H9 (cell line): ENCODE measurements around the gene WDR74. TPM values are rescaled to one million over a fixed set of nuclear protein-coding genes. Genes with fewer than 3 reads are reported as not detected.
A peak's percentile ranks its signal among the peaks of the same experiment; 100 is the strongest.

Source experiments
- DNase-seq: peaks from one replicate; pipeline ENCODE4 v3.0.0-alpha.2; 2017
- H2AFZ ChIP-seq: one replicate; pipeline ENCODE4 v1.6.1; 2013; ENCODE audit warnings: mild to moderate bottlenecking, low read length, control low read depth, moderate library complexity
- H2AK5ac ChIP-seq: 2 replicates; pipeline ENCODE4 v1.6.1; 2013; ENCODE audit warnings: low read length, control low read depth, mixed read lengths; ENCODE audit not compliant: insufficient read length
- H2BK120ac ChIP-seq: one replicate; pipeline ENCODE4 v1.6.1; 2013; ENCODE audit warnings: low read depth, mild to moderate bottlenecking, low read length, control low read depth, inconsistent platforms; ENCODE audit not compliant: poor library complexity, severe bottlenecking
- H2BK12ac ChIP-seq: 2 replicates; pipeline ENCODE4 v1.6.1; 2013; ENCODE audit warnings: low read length, control low read depth, mixed read lengths, low read depth; ENCODE audit not compliant: insufficient read length
- H2BK15ac ChIP-seq: 2 replicates; pipeline ENCODE4 v1.6.1; 2013; ENCODE audit warnings: low read depth, low read length, control low read depth
- H2BK20ac ChIP-seq: one replicate; pipeline ENCODE4 v1.6.1; 2013; ENCODE audit warnings: low read depth, mild to moderate bottlenecking, low read length, control low read depth, inconsistent platforms; ENCODE audit not compliant: poor library complexity, severe bottlenecking
- H2BK5ac ChIP-seq: 2 replicates; pipeline ENCODE4 v1.6.1; 2013; ENCODE audit warnings: low read length, control low read depth, mixed read lengths; ENCODE audit not compliant: insufficient read length
- H3K14ac ChIP-seq: 2 replicates; pipeline ENCODE4 v1.6.1; 2013; ENCODE audit warnings: low read length, control low read depth; ENCODE audit not compliant: insufficient read depth
- H3K18ac ChIP-seq: 2 replicates; pipeline ENCODE4 v1.6.1; 2013; ENCODE audit warnings: low read depth, mild to moderate bottlenecking, mixed read lengths, low read length, control low read depth; ENCODE audit not compliant: insufficient read length
- H3K23ac ChIP-seq: 2 replicates; pipeline ENCODE4 v1.6.1; 2013; ENCODE audit warnings: low read length, control low read depth, mixed read lengths, low read depth; ENCODE audit not compliant: insufficient read length
- H3K23me2 ChIP-seq: 2 replicates; pipeline ENCODE4 v1.6.1; 2013; ENCODE audit warnings: low read depth, mild to moderate bottlenecking, mixed read lengths, low read length, control low read depth; ENCODE audit not compliant: insufficient read length, poor library complexity, severe bottlenecking
- H3K27ac ChIP-seq: 2 replicates; pipeline ENCODE4 v1.5.1; 2013; ENCODE audit warnings: low read length, control low read depth, mixed read lengths, low read depth; ENCODE audit not compliant: insufficient read length
- H3K27me3 ChIP-seq: 2 replicates; pipeline ENCODE4 v1.6.1; 2013; ENCODE audit warnings: low read length, control low read depth, inconsistent platforms; ENCODE audit not compliant: insufficient read depth
- H3K4ac ChIP-seq: 2 replicates; pipeline ENCODE4 v1.6.1; 2013; ENCODE audit warnings: low read depth, mild to moderate bottlenecking, control low read depth, inconsistent platforms, low read length, moderate library complexity
- H3K4me1 ChIP-seq: 2 replicates; pipeline ENCODE4 v1.6.1; 2013; ENCODE audit warnings: low read length, control low read depth, inconsistent platforms; ENCODE audit not compliant: insufficient read depth
- H3K4me2 ChIP-seq: 2 replicates; pipeline ENCODE4 v1.6.1; 2013; ENCODE audit warnings: low read length, control low read depth, mixed read lengths; ENCODE audit not compliant: insufficient read length, insufficient read depth
- H3K56ac ChIP-seq: 2 replicates; pipeline ENCODE4 v1.6.1; 2013; ENCODE audit warnings: low read depth, mild to moderate bottlenecking, mixed read lengths, low read length, control low read depth; ENCODE audit not compliant: insufficient read length
- H3K79me1 ChIP-seq: 2 replicates; pipeline ENCODE4 v1.6.1; 2013; ENCODE audit warnings: low read depth, mild to moderate bottlenecking, moderate library complexity, low read length, control low read depth, inconsistent platforms; ENCODE audit not compliant: insufficient read depth, poor library complexity, severe bottlenecking
- H3K79me2 ChIP-seq: 2 replicates; pipeline ENCODE4 v1.6.1; 2013; ENCODE audit warnings: low read length, control low read depth, inconsistent platforms; ENCODE audit not compliant: insufficient read depth
- H3K9ac ChIP-seq: 2 replicates; pipeline ENCODE4 v1.6.1; 2013; ENCODE audit warnings: low read length, control low read depth, mixed read lengths; ENCODE audit not compliant: insufficient read length; ENCODE audit errors: extremely low read depth
- H3K9me3 ChIP-seq: one replicate; pipeline ENCODE4 v1.6.1; 2013; ENCODE audit warnings: low read depth, low read length, inconsistent platforms; ENCODE audit not compliant: control insufficient read depth
- H3T11ph ChIP-seq: one replicate; pipeline ENCODE4 v1.6.1; 2013; ENCODE audit warnings: mild to moderate bottlenecking, low read length, control low read depth, inconsistent platforms
- H4K20me1 ChIP-seq: one replicate; pipeline ENCODE4 v1.6.1; 2013; ENCODE audit not compliant: control insufficient read depth, insufficient read length, insufficient read depth
- H4K5ac ChIP-seq: 2 replicates; pipeline ENCODE4 v1.6.1; 2013; ENCODE audit warnings: low read depth, mild to moderate bottlenecking, mixed read lengths, low read length, control low read depth; ENCODE audit not compliant: insufficient read length
- H4K8ac ChIP-seq: replicated peaks from 2 replicates; pipeline ENCODE4 v1.6.1; 2013; ENCODE audit warnings: low read length, control low read depth, mixed read lengths, low read depth; ENCODE audit not compliant: insufficient read length
- H4K91ac ChIP-seq: 2 replicates; pipeline ENCODE4 v1.6.1; 2013; ENCODE audit warnings: low read depth, mild to moderate bottlenecking, moderate library complexity, mixed read lengths, low read length, control low read depth; ENCODE audit not compliant: insufficient read length
- H3K27ac Mint-ChIP-seq, 3 experiments: 2 replicates in 2 of 3; 3 replicates in 1 of 3; pipeline ENCODE4 v1.8.0; 2020 to 2021; ENCODE audit warnings: mixed read lengths in 3 of 3, mild to moderate bottlenecking in 1 of 3, moderate library complexity in 1 of 3
- H3K27me3 Mint-ChIP-seq: 2 replicates; pipeline ENCODE4 v1.8.0; 2021; ENCODE audit warnings: low read depth, mild to moderate bottlenecking, moderate library complexity, mixed read lengths
- H3K36me3 Mint-ChIP-seq, 3 experiments: 2 replicates in 2 of 3; 3 replicates in 1 of 3; pipeline ENCODE4 v1.8.0; 2020 to 2021; ENCODE audit warnings: low read depth in 3 of 3, mixed read lengths in 3 of 3; ENCODE audit not compliant: insufficient read depth in 1 of 3
- H3K4me1 Mint-ChIP-seq, 2 experiments: 2 replicates each; pipeline ENCODE4 v1.8.0; 2020; ENCODE audit warnings: mixed read lengths in 2 of 2
- H3K4me3 Mint-ChIP-seq, 2 experiments: 2 replicates in 1 of 2; 3 replicates in 1 of 2; pipeline ENCODE4 v1.8.0; 2020 to 2021; ENCODE audit warnings: mild to moderate bottlenecking in 2 of 2, mixed read lengths in 2 of 2, moderate library complexity in 1 of 2
- H3K9me3 Mint-ChIP-seq, 2 experiments: 2 replicates in 1 of 2; 3 replicates in 1 of 2; pipeline ENCODE4 v1.8.0; 2020; ENCODE audit warnings: mild to moderate bottlenecking in 2 of 2, mixed read lengths in 2 of 2, moderate library complexity in 1 of 2
- WGBS: extraction: QIAGEN DNeasy Blood & Tissue Kit; methylation state at CpG from one replicate; pipeline ENCODE4 v1.1.7; 2013; ENCODE audit warnings: missing lambda C conversion rate, low lambda C conversion rate, mixed read lengths; ENCODE audit not compliant: insufficient read length; ENCODE audit errors: extremely low coverage; 5-methylcytosine and 5-hydroxymethylcytosine counted together
- total RNA-seq: library from RNA; stranded (reverse); gene quantifications from 2 replicates; pipeline ENCODE4 v1.2.1, GENCODE V29; 2021
- TF ChIP-seq, protein P1 (sequence below): fragments of 200-600 bp; sonication (generic); conservative IDR thresholded peaks from 3 replicates; pipeline ENCODE4 v1.8.0; 2021; ENCODE audit warnings: antibody characterized with exemption, mild to moderate bottlenecking

Gene WDR74
- total RNA-seq, 1 experiment from 2014 or later: 121 TPM

DNA sequence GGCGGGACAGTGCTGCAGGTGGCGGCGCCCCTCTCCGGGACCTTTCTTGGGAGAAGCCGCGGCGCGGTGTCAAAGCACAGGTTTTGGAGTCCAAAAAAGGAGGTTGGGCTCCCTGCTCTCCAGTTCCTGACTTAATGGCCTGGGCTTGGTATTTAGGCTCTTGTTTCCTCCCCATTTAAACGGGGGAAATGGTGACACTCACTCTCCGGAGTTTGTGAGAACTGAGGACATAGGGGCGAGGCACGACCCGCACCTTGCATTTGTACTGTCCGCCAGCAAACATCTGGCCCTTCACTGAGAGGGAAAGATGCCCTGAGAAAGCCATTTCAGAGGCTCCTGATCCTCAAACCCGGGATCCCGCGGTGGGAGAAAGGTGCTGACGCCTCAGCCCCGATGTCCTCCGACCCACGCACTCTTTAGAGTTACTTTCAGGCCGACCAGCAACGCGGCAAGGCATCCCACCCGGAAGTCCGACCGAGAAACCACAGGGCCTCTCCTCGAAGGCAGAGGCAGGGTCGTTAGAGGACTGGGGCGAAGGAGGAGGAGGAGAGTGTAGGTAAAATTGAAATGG lies 2.9 kb upstream of the WDR74 start:
- Histone ChIP-seq H4K8ac (no peak overlapping the region), H2AFZ (no peak overlapping the region), H2BK15ac (no peak overlapping the region; the same call in 1 of the 2 replicates), H3K4ac (peak overlapping the region; percentile 24; the same call in 1 of the 2 replicates), H2BK20ac (peak overlapping the region; percentile 83), H3K4me1 (no peaks in the 10 kb centered on the region), H3T11ph (peak overlapping the region; percentile 48), H4K5ac (no peak overlapping the region), H3K79me2 (peaks cover 9% of the 10 kb centered on the region; the same call in 1 of the 2 replicates), H3K27ac (peak overlapping the region; percentile 80), H4K91ac (no peak overlapping the region), H3K18ac (peak overlapping the region; percentile 91), H2BK120ac (peak overlapping the region; percentile 74), H3K23me2 (peaks cover 18% of the 10 kb centered on the region), H3K9me3 (no peaks in the 10 kb centered on the region), H3K14ac (peak overlapping the region; percentile 92), H2BK5ac (no peak overlapping the region), H2BK12ac (no peak overlapping the region), H3K56ac (no peak overlapping the region), H4K20me1 (no peaks in the 10 kb centered on the region), H3K4me2 (peak overlapping the region; percentile 63), H3K23ac (no peak overlapping the region), H3K79me1 (peaks cover 3% of the 10 kb centered on the region), H2AK5ac (no peak overlapping the region), H3K9ac (peak overlapping the region; percentile 50), H3K27me3 (no peaks in the 10 kb centered on the region)
- Mint-ChIP-seq H3K9me3 (peaks cover 4 to 14% of the 10 kb centered on the region in 2 experiments), H3K4me1 (peaks cover 11 to 19% of the 10 kb centered on the region in 2 experiments), H3K36me3 (peaks cover 7 to 14% (median 14%) of the 10 kb centered on the region in 3 experiments; a peak in 6 of 7 replicates), H3K27me3 (no peaks in the 10 kb centered on the region; the same call in 1 of the 2 replicates), H3K27ac (no peak overlapping the region), H3K4me3 (no peak overlapping the region)
- TF ChIP-seq, protein P1, sequence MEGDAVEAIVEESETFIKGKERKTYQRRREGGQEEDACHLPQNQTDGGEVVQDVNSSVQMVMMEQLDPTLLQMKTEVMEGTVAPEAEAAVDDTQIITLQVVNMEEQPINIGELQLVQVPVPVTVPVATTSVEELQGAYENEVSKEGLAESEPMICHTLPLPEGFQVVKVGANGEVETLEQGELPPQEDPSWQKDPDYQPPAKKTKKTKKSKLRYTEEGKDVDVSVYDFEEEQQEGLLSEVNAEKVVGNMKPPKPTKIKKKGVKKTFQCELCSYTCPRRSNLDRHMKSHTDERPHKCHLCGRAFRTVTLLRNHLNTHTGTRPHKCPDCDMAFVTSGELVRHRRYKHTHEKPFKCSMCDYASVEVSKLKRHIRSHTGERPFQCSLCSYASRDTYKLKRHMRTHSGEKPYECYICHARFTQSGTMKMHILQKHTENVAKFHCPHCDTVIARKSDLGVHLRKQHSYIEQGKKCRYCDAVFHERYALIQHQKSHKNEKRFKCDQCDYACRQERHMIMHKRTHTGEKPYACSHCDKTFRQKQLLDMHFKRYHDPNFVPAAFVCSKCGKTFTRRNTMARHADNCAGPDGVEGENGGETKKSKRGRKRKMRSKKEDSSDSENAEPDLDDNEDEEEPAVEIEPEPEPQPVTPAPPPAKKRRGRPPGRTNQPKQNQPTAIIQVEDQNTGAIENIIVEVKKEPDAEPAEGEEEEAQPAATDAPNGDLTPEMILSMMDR: no peak
- peak; percentile 64 for DNase-seq
- no CpG with 5 or more reads among the region's 30 CpGs for WGBS
